ENCODE results near the gene RASL12.
"Not testable (repeated sequence)": the region's sequence is repeated elsewhere in the genome, so short reads cannot be mapped to it uniquely, and the experiment has no call there.

RASL12 gene

GRCh38 chr15:65075607-65076395, 8.0 kb upstream of the RASL12 start:
- DNase-seq (ENCODE audit: low read depth in 2 of 2): not testable (repeated sequence)

- DNase-seq (ENCODE audit: low read depth in 2 of 2): not testable (repeated sequence)
Measured at GRCh38 chr15:65074946-65075345, 7.2 kb upstream of the RASL12 start.

GRCh38 chr15:65072617-65073016, 4.8 kb upstream of the RASL12 start:
- no peak for DNase-seq (ENCODE audit: low read depth in 2 of 2)

- DNase-seq (ENCODE audit: low read depth in 2 of 2): no peak
Measured at GRCh38 chr15:65072027-65072426, 4.2 kb upstream of the RASL12 start.

- DNase-seq (ENCODE audit: low read depth in 2 of 2): no peak
Measured at GRCh38 chr15:65071381-65071811, 3.6 kb upstream of the RASL12 start.

- DNase-seq (ENCODE audit: low read depth in 2 of 2): no peak
Measured at GRCh38 chr15:65069779-65070546, 2.2 kb upstream of the RASL12 start.

GRCh38 chr15:65069179-65069578, 1.4 kb upstream of the RASL12 start:
- no peak for DNase-seq (ENCODE audit: low read depth in 2 of 2)

- DNase-seq (ENCODE audit: low read depth in 2 of 2): no peak
Measured at GRCh38 chr15:65068403-65068788, 605 bp upstream of the RASL12 start.

- no peak for DNase-seq (ENCODE audit: low read depth in 2 of 2)
Measured at GRCh38 chr15:65067317-65067644, 510 bp downstream of the RASL12 start.

- DNase-seq (ENCODE audit: low read depth in 2 of 2): no peak
Measured at GRCh38 chr15:65066635-65067316, 1.0 kb downstream of the RASL12 start.

GRCh38 chr15:65066001-65066634, 1.7 kb downstream of the RASL12 start:
- no peak for DNase-seq (ENCODE audit: low read depth in 2 of 2)

- DNase-seq (ENCODE audit: low read depth in 2 of 2): no peak
Measured at GRCh38 chr15:65062726-65063125, 5.1 kb downstream of the RASL12 start.

- DNase-seq (ENCODE audit: low read depth in 2 of 2): no peak
Measured at GRCh38 chr15:65062061-65062460, 5.7 kb downstream of the RASL12 start.

- DNase-seq (ENCODE audit: low read depth in 2 of 2): no peak
Measured at GRCh38 chr15:65060641-65061397, 7.0 kb downstream of the RASL12 start.

GRCh38 chr15:65059931-65060596, 7.7 kb downstream of the RASL12 start:
- DNase-seq (ENCODE audit: low read depth in 2 of 2): no peak

- no peak for DNase-seq (ENCODE audit: low read depth in 2 of 2)
Measured at GRCh38 chr15:65059369-65059750, 8.4 kb downstream of the RASL12 start.

- DNase-seq (ENCODE audit: low read depth in 2 of 2): no peak
Measured at GRCh38 chr15:65058394-65059368, 9.1 kb downstream of the RASL12 start.

GRCh38 chr15:65057549-65057940, 10.2 kb downstream of the RASL12 start:
- no peak for DNase-seq (ENCODE audit: low read depth in 2 of 2)

- DNase-seq (ENCODE audit: low read depth in 2 of 2): no peak
Measured at GRCh38 chr15:65056868-65057548, 10.8 kb downstream of the RASL12 start.

All from stimulated activated CD8-positive, alpha-beta memory T cell treated with anti-CD3 and anti-CD28 coated beads, Interleukin-2, amount 100 ng/mL, for 48 hours (primary cell).